ES-I3 (cell line): ENCODE measurements around the gene RPL23.
A peak's percentile ranks its signal among the peaks of the same experiment; 100 is the strongest.

ENCODE experiments used
- H3K36me3 ChIP-seq: 2 replicates; pipeline ENCODE4 v1.6.1; 2013; ENCODE audit warnings: mild to moderate bottlenecking, low read length, control low read depth, moderate library complexity; ENCODE audit not compliant: insufficient read depth
- H3K4me1 ChIP-seq: 2 replicates; pipeline ENCODE4 v1.6.1; 2013; ENCODE audit warnings: mild to moderate bottlenecking, control low read depth, low read length; ENCODE audit not compliant: insufficient read depth
- H3K9ac ChIP-seq: 2 replicates; pipeline ENCODE4 v1.6.1; 2013; ENCODE audit warnings: low read depth, mild to moderate bottlenecking, low read length, moderate library complexity
- H3K9me3 ChIP-seq: 2 replicates; pipeline ENCODE4 v1.6.1; 2013; ENCODE audit warnings: mild to moderate bottlenecking, low read length, moderate library complexity; ENCODE audit not compliant: control insufficient read depth, insufficient read depth

The RPL23 gene

GRCh38 chr17:38809828-38810227 is 43.7 kb downstream of the RPL23 start:
- peaks cover 17% of the 10 kb centered on the region for H3K36me3 ChIP-seq
- no peaks in the 10 kb centered on the region for H3K9me3 ChIP-seq

GRCh38 chr17:38800237-38800760 is 53.2 kb downstream of the RPL23 start:
- Histone ChIP-seq H3K9me3 (no peaks in the 10 kb centered on the region), H3K4me1 (no peaks in the 10 kb centered on the region; the same call in 1 of the 2 replicates), H3K9ac (peak overlapping the region; percentile 81; the same call in 1 of the 2 replicates), H3K36me3 (peaks cover 5% of the 10 kb centered on the region)

More at GRCh38 chr17:38809828-38810227, 43.7 kb downstream of the RPL23 start:
- Histone ChIP-seq H3K9ac (no peak overlapping the region), H3K4me1 (no peaks in the 10 kb centered on the region)

GRCh38 chr17:38799501-38800236 is 53.9 kb downstream of the RPL23 start, which contains the start of gene PIP4K2B:
Gene PIP4K2B, minus strand, starts transcription at chr17:38799556. Its CDS starts 132 bp downstream, at chr17:38799424.
- Histone ChIP-seq H3K9me3 (no peaks in the 10 kb centered on the region), H3K36me3 (peaks cover 5% of the 10 kb centered on the region), H3K9ac (peak within 1 kb of the TSS; percentile 81), H3K4me1 (no peaks in the 10 kb centered on the region; the same call in 1 of the 2 replicates)

- Histone ChIP-seq H3K36me3 (peaks cover 5% of the 10 kb centered on the region), H3K9me3 (no peaks in the 10 kb centered on the region), H3K9ac (peak overlapping the region; percentile 69), H3K4me1 (no peaks in the 10 kb centered on the region; the same call in 1 of the 2 replicates)
These were observed 54.7 kb downstream of the RPL23 start for GRCh38 chr17:38798614-38799500.
